Activated CD8-positive, alpha-beta memory T cell treated with anti-CD3 and anti-CD28 coated beads for 36 hours (primary cell): ENCODE data around the gene EPB42. TPM values are rescaled to one million over a fixed set of nuclear protein-coding genes. Genes with fewer than 3 reads are reported as not detected.
"Not testable (repeated sequence)": the region's sequence is repeated elsewhere in the genome, so short reads cannot be mapped to it uniquely, and the experiment has no call there.

Experiments
- CTCF ChIA-PET: fragments of 350-600 bp; sonication (Branson Sonifier 250); formaldehyde crosslinking; loops from one replicate; lab custom pipeline; 2021; ENCODE audit warnings: antibody characterized with exemption; lab: Charles Lee
- POLR2A ChIA-PET: fragments of 350-600 bp; sonication (Branson Sonifier 250); formaldehyde crosslinking; loops from one replicate; lab custom pipeline; 2021; ENCODE audit warnings: antibody characterized with exemption; lab: Charles Lee
- total RNA-seq, 2 experiments: library from RNA; stranded (reverse); gene quantifications; one replicate each; pipeline ENCODE4 v1.2.3, GENCODE V29; 2021

EPB42 gene
- total RNA-seq, 2 experiments from 2014 or later: not detected

- CTCF ChIA-PET, POLR2A ChIA-PET: not testable (repeated sequence)
Measured at GRCh38 chr15:43167261-43167660, 53.6 kb downstream of the EPB42 start.

GRCh38 chr15:43165801-43166325 lies 55.0 kb downstream of the EPB42 start:
- ChIA-PET CTCF (no interaction called here), POLR2A (no interaction called here)

- CTCF ChIA-PET: no interaction called here
- POLR2A ChIA-PET: no interaction called here
Measured at GRCh38 chr15:43153269-43153668, 67.5 kb downstream of the EPB42 start.

GRCh38 chr15:43151688-43152087 lies 69.1 kb downstream of the EPB42 start:
- ChIA-PET CTCF (no interaction called here), POLR2A (no interaction called here)

GRCh38 chr15:43150191-43150929 lies 70.5 kb downstream of the EPB42 start:
- ChIA-PET POLR2A (no interaction called here), CTCF (interaction anchor here (1.1 kb wide), 1 partner anchor 36 kb away, joined by 3 read pairs; no protein-coding TSS in a partner anchor)

Other genes with a start within 250 kb of the EPB42 start
- 10 to 100 TPM; 26.7 to 29.8 TPM for gene UBR1, start 115.0 kb downstream of the EPB42 start, total RNA-seq
- 10 to 100 TPM; 15.0 to 16.0 TPM for gene TMEM62, start 87.4 kb downstream of the EPB42 start, total RNA-seq
- gene CCNDBP1, start 35.6 kb downstream of the EPB42 start, total RNA-seq: 10 to 100 TPM; 48.1 to 51.6 TPM
- not detected for gene TGM5, start 45.9 kb upstream of the EPB42 start, total RNA-seq
- gene TGM7, start 81.2 kb upstream of the EPB42 start, total RNA-seq: not detected
- 10 to 100 TPM; 13.2 to 13.3 TPM for gene LCMT2, start 109.6 kb upstream of the EPB42 start, total RNA-seq
- 10 to 100 TPM; 24.7 to 25.6 TPM for gene ZSCAN29, start 150.0 kb upstream of the EPB42 start, total RNA-seq
- 10 to 100 TPM; 42.8 to 45.3 TPM for gene TUBGCP4, start 150.1 kb upstream of the EPB42 start, total RNA-seq